ENCODE measurements around the gene PLAAT3.
"Not testable (repeated sequence)": the region's sequence is repeated elsewhere in the genome, so short reads cannot be mapped to it uniquely, and the experiment has no call there.

PLAAT3 gene

DNA sequence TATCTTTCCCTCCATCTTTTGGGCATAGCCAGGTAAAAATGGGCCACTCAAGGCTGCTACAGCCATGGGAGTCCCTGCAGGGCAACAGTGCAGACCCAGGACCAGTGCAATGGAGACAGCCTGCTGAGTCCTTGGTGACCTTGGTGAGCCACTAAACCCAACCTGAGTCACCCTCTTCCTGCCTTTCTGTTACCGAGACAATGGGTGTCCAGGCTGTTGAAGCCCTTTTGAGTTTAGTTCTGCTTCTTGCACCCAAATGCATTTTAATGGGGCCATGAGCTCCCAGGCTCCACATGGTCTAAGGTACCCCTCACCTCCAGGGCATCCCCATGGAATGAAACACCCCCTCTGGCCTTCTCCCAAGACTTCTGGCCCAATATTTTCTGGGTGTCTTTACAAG, 78.5 kb downstream of the PLAAT3 start:
- no peak for DNase-seq

DNA sequence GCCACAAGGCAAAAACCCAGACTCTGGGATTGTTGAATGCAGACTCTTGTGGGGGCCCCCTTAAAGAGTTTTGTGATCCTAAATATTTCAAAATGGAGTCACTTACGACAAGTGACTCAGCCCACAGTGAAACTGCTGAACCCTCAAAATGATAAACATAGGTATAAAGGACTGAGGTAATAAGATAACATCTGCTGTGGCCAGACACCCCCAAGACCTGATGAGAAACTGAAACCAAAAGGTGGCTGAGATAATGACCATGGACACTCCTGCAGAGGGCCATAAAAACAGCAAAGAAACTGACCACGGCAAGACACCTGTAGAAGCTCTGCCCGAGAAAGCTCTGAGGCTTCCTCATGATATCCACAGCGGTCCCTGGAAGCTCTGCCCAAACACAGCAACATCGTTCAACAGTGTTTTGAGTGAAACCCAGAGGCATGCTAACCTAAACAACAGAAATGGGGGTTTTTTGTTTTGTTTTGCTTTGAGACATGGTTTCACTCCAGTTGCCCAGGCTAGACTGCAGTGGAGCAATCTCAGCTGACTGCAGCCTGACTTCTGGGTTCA, 79.3 kb downstream of the PLAAT3 start:
- no peak for DNase-seq

DNA sequence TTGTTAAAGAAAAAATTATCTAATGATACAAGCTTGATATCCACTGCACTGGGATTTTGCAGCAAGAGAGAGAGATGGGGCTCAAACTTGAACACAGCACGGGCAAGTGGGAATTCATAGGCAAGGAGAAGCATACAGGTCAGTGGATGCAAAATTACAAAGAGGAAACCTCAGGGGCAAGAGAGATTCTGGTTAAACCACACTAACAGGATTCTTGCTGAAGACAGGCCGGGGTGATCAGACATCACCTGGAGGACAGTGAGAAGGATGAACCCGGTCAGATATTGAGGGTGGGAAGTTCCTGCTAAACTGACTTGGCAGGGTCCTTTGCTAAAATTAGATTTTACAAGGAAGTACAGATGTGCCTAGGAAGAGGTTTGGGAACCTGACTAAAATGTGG, 80.2 kb downstream of the PLAAT3 start:
- no peak for DNase-seq

DNA sequence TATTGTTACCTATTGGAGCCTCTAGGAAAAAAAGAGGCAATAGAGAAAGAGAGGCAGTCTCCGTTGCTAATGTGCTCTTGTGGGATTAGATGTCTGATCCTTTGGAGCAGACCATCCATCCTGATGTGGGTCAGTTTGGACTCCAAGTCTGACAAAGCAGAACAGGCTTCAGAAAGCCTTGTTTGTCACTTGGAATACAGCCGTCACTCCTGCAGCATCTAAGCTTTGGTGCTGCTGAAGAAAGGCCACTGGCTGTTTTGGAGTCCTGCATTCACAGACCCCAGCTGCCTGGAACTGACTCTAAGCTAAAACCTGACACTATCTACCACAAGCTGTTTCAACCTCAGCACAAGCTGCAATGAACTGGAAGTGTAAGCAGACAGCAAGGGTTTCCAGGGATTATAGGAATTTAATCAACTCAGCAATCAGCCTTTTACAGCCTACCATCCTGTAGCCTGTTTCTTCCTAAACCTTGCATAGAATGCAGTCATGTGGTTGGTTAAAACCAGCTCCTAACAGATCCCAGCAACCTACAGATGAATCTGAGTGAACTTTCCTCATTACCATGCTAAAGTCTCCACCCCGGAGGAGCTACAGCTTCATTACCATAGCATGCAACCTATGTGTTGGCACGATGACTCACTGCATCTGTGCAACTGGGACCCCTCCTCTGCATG, 81.3 kb downstream of the PLAAT3 start:
- DNase-seq: no peak

DNA sequence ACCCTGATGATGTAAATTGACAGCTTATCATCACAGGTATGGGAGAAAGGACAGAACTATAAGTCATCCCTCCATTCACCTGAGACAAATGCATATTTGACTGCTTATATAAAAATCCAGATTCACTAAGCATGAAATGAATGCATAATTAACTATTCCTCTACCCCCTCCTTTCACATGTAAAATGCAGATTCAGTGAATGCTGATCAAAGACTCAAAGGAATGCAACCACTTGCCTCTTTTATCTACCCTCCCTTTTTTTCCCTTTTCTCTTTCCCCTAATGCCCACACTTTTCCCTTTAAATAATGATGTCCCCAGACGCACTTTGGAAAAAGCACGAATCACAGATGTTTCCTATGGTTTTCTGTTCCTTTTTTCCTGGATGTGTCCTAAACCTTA, 82.1 kb downstream of the PLAAT3 start:
- no peak for DNase-seq

DNA sequence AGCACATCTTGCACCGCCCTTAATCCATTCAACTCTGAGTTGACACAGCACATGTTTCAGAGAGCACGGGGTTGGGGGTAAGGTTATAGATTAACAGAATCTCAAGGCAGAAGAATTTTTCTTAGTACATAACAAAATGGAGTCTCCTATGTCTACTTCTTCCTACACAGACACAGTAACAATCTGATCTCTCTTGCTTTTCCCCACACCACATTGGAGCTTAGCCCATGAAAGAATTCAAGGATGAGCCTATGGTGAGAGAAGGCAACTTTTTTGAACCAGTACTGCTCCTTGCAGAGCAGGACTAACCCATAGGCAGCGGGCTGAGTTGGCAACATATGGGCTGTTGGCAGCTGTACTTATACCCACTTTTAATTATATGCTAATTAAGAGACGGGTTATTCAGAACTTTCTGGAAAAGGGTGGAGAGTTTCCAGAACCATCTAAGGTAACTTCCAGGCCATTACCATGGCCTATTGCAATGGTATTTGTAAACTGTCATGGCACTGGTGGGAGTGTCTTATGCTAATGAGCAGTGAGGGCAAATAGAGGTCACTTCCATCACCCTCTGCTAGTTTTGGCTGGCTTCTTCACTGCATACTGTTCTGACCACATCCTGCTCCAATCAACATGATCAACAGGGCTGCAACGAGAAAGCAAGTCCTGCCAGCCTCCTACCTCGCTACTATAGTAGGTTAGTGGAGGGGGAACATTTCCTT, 83.0 kb downstream of the PLAAT3 start:
- peak; percentile 30 for DNase-seq

DNA sequence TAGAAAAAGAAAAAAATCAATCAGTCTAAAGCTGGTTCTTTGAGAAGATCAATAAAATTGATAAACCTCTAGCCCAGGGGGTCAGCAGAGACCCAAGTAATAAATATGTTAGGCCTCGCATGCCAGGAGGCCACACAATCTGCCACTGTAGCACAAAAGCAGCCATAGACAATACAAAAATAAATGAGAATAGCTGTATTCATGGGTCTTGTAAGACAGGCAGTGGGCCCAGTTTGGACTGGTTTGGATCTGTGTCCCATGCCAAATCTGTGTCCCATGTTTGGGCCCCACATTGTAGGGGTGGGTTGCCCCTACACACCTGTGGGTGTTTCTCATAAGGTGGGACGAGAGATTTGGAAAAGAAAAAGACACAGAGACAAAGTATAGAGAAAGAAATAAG, 84.2 kb downstream of the PLAAT3 start:
- no peak for DNase-seq

DNA sequence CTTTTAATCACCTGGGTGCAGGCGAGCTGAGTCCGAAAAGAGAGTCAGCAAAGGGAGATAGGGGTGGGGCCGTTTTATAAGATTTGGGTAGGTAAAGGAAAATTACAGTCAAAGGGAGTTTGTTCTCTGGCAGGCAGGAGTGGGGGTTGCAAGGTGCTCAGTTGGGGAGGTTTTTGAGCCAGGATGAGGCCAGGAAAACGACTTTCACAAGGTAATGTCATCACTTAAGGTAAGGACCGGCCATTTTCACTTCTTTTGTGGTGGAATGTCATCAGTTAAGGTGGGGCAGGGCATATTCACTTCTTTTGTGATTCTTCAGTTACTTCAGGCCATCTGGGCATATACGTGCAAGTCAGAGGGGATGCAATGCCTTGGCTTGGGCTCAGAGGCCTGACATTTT, 84.9 kb downstream of the PLAAT3 start:
- not testable (repeated sequence) for DNase-seq

DNA sequence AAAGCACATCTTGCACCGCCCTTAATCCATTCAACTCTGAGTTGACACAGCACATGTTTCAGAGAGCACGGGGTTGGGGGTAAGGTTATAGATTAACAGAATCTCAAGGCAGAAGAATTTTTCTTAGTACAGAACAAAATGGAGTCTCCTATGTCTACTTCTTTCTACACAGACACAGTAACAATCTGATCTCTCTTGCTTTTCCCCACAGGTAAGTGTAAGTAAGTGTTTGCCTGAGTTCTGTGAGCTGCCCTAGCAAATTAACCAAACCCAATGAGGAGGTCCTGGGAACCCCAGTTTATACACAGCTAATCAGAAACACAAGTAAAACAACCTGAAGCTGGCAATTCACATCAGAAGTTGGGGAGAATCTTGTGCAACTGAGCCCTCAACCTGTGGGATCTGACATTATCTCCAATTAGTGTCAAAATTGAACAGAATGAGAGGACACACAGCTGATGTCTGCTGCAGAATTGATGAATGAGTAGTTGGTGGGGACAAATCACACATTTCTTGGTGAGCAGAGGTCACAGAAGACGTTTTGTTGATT, 85.4 kb downstream of the PLAAT3 start:
- not testable (repeated sequence) for DNase-seq

DNA sequence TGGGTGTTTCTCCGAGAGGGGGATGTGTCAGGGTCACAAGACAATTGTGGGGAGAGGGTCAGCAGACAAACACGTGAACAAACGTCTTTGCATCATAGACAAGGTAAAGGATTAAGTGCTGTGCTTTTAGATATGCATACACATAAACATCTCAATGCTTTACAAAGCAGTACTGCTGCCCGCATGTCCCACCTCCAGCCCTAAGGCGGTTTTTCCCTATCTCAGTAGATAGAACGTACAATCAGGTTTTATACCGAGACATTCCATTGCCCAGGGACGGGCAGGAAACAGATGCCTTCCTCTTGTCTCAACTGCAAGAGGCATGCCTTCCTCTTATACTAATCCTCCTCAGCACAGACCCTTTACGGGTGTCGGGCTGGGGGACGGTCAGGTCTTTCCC, 86.1 kb downstream of the PLAAT3 start:
- not testable (repeated sequence) for DNase-seq

DNA sequence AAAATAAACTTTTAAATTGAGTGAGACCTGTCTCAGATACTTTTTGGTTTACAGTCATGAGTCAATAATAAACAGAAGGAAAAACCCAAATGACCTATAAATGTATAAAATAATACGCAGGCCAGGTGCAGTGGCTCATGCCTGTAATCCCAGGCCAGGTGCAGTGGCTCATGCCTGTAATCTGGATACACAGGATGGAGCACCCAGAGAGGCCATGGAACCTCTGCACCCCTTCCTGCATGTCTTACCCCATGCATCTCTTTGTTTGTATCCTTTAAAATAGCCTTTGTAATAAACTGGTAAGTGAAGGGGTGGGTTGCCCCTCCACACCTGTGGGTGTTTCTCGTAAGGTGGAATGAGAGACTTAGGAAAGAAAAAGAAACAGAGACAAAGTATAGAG, 86.6 kb downstream of the PLAAT3 start:
- no peak for DNase-seq
